Chondrocyte (in vitro differentiated cells): Measurements from ENCODE around the gene PPEF2. TPM values are rescaled to one million over a fixed set of nuclear protein-coding genes. Genes with fewer than 3 reads are reported as not detected.
"Not testable (repeated sequence)": the region's sequence is repeated elsewhere in the genome, so short reads cannot be mapped to it uniquely, and the experiment has no call there.

Source experiments
- DNase-seq: peaks from one replicate; pipeline ENCODE4 v3.0.0; 2021; ENCODE audit warnings: mixed read lengths, low spot score
- H3K27ac Mint-ChIP-seq: one replicate; pipeline ENCODE4 v1.8.0; 2021; ENCODE audit warnings: mild to moderate bottlenecking, moderate library complexity, mixed read lengths; ENCODE audit not compliant: unreplicated experiment
- H3K27me3 Mint-ChIP-seq: 2 replicates; pipeline ENCODE4 v1.8.0; 2021; ENCODE audit warnings: low read depth, mixed read lengths
- H3K36me3 Mint-ChIP-seq: 2 replicates; pipeline ENCODE4 v1.8.0; 2021; ENCODE audit warnings: low read depth, mixed read lengths
- H3K4me1 Mint-ChIP-seq: 2 replicates; pipeline ENCODE4 v1.8.0; 2021; ENCODE audit warnings: low read depth, mild to moderate bottlenecking, mixed read lengths
- H3K4me3 Mint-ChIP-seq: one replicate; pipeline ENCODE4 v1.8.0; 2021; ENCODE audit warnings: mild to moderate bottlenecking, moderate library complexity, mixed read lengths; ENCODE audit not compliant: unreplicated experiment
- H3K9me3 Mint-ChIP-seq: 2 replicates; pipeline ENCODE4 v1.8.0; 2021; ENCODE audit warnings: low read depth, mixed read lengths
- total RNA-seq: library from RNA; stranded (reverse); gene quantifications from 3 replicates; pipeline ENCODE4 v1.2.1, GENCODE V29; 2021
- TF ChIP-seq, protein P1 (sequence below): fragments of 200-600 bp; sonication (generic); IDR thresholded peaks from 2 replicates; pipeline ENCODE4 v1.5.0; 2021; ENCODE audit warnings: antibody characterized with exemption, mild to moderate bottlenecking, moderate library complexity

Gene PPEF2
- total RNA-seq, 1 donor from 2014 or later = not detected

DNA sequence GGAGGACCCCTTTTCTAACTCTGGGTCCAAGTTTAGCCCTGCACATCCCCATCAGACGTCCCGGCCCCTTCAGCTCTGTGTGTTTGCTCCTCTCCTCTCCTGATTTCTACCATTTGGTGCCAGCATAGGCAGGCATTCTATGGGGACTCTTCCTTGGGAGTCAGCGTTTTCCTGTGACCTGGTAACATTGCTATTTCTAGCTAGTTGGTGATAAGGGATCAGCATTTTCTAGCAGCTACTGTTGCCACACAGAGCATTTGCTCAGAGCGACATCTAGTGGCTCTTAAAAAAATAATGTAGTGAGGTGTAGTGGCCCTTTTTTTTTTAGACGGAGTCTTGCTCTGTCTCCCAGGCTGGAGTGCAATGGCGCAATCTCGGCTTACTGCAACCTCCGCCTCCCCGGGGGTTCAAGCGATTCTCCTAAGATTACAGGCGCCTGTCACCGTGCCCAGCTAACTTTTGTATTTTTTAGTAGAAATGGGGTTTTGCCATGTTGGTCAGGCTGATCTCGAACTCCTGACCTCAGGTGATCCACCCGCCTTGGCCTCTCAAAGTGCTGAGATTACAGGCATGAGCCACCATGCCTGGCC lies 54.0 kb downstream of the PPEF2 start:
- H3K4me3 Mint-ChIP-seq, H3K27me3 Mint-ChIP-seq, H3K9me3 Mint-ChIP-seq, H3K36me3 Mint-ChIP-seq, DNase-seq: not testable (repeated sequence)
- H3K4me1 Mint-ChIP-seq = peaks cover 33% of the 10 kb centered on the region
- TF ChIP-seq, protein P1, sequence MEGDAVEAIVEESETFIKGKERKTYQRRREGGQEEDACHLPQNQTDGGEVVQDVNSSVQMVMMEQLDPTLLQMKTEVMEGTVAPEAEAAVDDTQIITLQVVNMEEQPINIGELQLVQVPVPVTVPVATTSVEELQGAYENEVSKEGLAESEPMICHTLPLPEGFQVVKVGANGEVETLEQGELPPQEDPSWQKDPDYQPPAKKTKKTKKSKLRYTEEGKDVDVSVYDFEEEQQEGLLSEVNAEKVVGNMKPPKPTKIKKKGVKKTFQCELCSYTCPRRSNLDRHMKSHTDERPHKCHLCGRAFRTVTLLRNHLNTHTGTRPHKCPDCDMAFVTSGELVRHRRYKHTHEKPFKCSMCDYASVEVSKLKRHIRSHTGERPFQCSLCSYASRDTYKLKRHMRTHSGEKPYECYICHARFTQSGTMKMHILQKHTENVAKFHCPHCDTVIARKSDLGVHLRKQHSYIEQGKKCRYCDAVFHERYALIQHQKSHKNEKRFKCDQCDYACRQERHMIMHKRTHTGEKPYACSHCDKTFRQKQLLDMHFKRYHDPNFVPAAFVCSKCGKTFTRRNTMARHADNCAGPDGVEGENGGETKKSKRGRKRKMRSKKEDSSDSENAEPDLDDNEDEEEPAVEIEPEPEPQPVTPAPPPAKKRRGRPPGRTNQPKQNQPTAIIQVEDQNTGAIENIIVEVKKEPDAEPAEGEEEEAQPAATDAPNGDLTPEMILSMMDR = peak; percentile 88
- peak overlapping the region; percentile 80 for H3K27ac Mint-ChIP-seq

DNA sequence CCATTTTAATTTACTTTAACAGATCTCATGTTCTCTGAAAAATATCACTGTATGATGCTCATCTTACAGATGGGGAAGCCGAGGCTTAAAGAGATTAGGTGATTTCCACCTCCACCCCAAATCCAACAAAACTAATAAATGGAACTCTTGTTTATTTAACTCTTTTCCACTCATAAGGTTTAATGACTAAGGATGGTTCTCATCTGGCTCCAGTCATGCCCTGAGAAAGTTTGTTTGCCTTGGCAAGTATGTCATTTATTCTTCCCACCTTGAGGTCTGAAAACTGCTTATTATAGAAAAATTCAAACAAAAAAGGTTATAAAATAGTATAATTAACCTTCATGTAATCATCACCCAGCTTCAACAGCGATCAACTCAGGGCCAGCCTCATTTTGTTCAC lies 56.3 kb downstream of the PPEF2 start:
- no peak for DNase-seq
- Mint-ChIP-seq H3K36me3 (no peaks in the 10 kb centered on the region), H3K4me1 (peaks cover 42% of the 10 kb centered on the region), H3K4me3 (no peak overlapping the region), H3K27me3 (no peaks in the 10 kb centered on the region), H3K27ac (no peak overlapping the region), H3K9me3 (no peaks in the 10 kb centered on the region)
- TF ChIP-seq, protein P1 = no peak

DNA sequence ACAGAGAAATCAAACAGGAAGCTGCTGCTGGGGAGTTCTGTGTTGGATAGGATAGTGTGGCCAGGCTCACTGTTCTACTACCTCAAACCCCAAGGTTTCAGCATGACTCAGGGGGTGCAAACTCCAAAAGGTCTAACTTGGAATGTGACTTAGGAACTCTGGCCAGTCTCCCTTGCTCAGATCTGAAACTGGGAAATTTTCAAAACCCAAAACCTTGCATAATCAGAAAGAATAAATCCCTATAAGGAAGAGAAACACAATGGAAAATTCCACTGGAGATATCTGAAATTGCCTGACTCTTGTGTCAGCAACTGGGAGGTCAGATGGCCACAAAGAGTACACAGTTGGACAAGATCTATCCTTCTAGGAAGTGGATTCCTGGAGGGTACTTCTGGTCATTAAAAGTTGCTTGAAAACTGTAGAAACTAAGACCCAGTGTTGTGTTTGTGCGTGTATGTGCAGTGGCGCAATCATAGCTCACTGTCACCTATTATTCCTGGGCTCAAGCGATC lies 58.0 kb downstream of the PPEF2 start:
- no peak for DNase-seq
- Mint-ChIP-seq H3K36me3 (no peaks in the 10 kb centered on the region), H3K27ac (peak overlapping the region; percentile 87), H3K27me3 (no peaks in the 10 kb centered on the region), H3K4me1 (peaks cover 42% of the 10 kb centered on the region), H3K4me3 (no peak overlapping the region), H3K9me3 (no peaks in the 10 kb centered on the region)
- TF ChIP-seq, protein P1 = no peak

DNA sequence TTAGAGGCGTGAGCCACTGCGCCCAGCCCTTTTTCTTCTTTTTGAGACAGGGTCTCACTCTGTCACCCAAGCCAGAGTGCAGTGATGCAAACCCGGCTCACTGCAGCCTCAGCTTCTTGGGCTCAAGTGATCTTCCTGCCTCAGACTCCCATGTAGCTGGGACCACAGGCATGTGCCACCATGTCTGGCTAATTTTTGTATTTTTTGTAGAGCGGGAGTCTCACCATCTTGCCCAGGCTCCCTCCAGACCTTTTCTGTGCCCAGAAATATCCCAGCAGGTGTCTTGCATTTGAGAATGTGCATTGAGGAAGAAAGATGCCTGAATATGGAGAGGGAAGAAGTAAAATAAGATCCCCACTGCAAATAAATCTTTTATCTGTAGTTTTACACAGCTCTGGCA lies 58.7 kb downstream of the PPEF2 start:
- peak overlapping the region; percentile 87 for H3K27ac Mint-ChIP-seq
- no peaks in the 10 kb centered on the region for H3K9me3 Mint-ChIP-seq
- no peak overlapping the region for H3K4me3 Mint-ChIP-seq
- TF ChIP-seq, protein P1 = no peak
- no peaks in the 10 kb centered on the region for H3K27me3 Mint-ChIP-seq
- DNase-seq = no peak
- H3K36me3 Mint-ChIP-seq = no peaks in the 10 kb centered on the region
- peaks cover 42% of the 10 kb centered on the region for H3K4me1 Mint-ChIP-seq

DNA sequence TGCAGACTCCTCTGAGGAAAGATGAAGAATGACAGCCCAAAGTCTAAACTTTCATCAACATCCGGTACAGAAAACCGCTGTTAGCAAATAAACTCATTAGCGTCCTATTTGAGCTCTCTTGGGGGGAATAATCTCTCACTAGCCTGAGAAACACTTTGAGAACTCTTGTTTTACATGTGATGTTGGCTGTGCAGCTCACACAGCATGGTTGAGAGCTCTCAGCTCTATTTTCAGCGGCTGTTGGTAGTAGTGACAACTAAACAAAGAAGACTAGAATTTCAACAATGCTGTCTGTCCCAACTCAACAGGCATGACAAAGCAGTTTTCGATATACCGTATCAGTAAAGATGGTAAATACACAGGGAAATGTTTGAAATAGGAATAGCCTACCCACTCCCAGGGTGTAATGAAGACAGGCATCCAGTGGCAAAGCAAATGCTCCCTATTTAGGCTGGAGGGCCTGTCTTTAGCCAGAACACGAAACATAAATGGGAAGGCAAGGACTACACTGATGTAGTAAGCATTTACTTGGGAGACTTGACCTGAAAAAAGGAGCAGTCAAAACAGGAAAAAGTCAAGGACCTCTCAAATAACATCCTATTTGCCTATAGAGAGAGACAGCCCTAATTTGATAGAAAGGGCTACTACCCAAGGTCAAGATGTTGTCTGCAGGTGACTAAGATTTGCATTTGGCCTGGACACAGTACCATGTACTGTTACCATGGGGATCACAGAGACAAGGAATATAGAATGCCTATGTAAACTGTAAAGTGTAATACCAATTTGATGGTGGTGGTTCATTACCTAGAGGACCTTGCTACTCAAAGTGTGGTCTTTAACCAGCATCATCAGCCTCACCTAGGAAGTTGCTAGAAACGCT lies 60.4 kb downstream of the PPEF2 start:
- no peaks in the 10 kb centered on the region for H3K36me3 Mint-ChIP-seq
- DNase-seq = no peak
- no peak overlapping the region for H3K4me3 Mint-ChIP-seq
- TF ChIP-seq, protein P1 = no peak
- H3K9me3 Mint-ChIP-seq = no peaks in the 10 kb centered on the region
- H3K27me3 Mint-ChIP-seq = no peaks in the 10 kb centered on the region
- peak overlapping the region; percentile 41 for H3K27ac Mint-ChIP-seq
- H3K4me1 Mint-ChIP-seq = peaks cover 29% of the 10 kb centered on the region
